ENCODE data around the gene C4orf51. TPM values are rescaled to one million over a fixed set of nuclear protein-coding genes. Genes with fewer than 3 reads are reported as not detected.

Gene C4orf51
- total RNA-seq, 4 donors from 2014 or later = not detected

DNA sequence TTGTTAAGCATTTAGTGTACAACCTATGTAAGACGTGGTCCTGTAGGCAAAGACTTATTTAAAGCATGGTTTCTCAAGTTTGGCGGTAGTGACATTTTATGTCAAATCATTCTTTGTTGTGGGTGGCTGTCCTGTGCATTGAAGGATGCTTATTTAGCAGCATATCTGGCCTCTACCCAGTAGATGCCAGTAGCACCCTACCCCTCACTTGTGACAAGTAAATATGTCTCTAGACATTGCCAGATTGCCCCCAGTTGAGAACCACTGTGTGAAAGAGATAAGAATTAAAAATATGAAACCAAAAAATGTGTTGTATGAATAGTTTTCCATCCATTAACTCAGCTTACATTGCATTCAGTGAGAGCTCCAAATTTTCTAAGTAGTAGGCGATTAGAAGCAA, 35.2 kb upstream of the C4orf51 start:
- H3K36me3 ChIP-seq = no peaks in the 10 kb centered on the region
- no peak overlapping the region for H3K4me3 ChIP-seq
- H3K27ac ChIP-seq = no peak overlapping the region
- no peaks in the 10 kb centered on the region for H3K9me3 ChIP-seq
- no peaks in the 10 kb centered on the region for H3K4me1 ChIP-seq
- no peaks in the 10 kb centered on the region for H3K27me3 ChIP-seq
- intact Hi-C loops (cut with DNase I; ENCODE audit: low total_unique reads) = no loop called here
- DNase-seq = no peak
- no peak for TF ChIP-seq POLR2A (IDR thresholded peaks at IDR 0.05)
- TF ChIP-seq, protein P1, sequence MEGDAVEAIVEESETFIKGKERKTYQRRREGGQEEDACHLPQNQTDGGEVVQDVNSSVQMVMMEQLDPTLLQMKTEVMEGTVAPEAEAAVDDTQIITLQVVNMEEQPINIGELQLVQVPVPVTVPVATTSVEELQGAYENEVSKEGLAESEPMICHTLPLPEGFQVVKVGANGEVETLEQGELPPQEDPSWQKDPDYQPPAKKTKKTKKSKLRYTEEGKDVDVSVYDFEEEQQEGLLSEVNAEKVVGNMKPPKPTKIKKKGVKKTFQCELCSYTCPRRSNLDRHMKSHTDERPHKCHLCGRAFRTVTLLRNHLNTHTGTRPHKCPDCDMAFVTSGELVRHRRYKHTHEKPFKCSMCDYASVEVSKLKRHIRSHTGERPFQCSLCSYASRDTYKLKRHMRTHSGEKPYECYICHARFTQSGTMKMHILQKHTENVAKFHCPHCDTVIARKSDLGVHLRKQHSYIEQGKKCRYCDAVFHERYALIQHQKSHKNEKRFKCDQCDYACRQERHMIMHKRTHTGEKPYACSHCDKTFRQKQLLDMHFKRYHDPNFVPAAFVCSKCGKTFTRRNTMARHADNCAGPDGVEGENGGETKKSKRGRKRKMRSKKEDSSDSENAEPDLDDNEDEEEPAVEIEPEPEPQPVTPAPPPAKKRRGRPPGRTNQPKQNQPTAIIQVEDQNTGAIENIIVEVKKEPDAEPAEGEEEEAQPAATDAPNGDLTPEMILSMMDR (IDR thresholded peaks at IDR 0.05) = no peak

DNA sequence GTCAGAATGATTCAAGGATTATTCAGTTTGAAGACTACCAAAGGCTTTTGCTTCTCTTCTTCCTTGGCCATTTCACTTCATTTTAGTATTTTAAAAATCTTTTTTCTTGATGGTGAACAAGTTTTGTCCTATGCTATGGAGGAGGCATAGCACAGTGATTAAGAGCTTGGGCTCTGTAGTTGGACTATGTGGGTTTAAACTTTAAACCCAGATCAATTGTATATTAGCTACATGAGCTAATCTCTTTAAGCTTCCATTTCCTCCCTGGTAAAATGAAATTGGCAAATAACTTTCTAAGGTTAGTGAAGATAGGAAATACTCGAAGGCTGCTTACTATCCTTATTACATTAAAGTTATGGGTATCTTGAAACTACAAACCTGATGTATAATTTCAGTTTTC, 23.8 kb upstream of the C4orf51 start:
- no peak for TF ChIP-seq POLR2A (IDR thresholded peaks at IDR 0.05)
- TF ChIP-seq, protein P1 (IDR thresholded peaks at IDR 0.05) = no peak
- Histone ChIP-seq H3K4me3 (no peak overlapping the region), H3K4me1 (no peaks in the 10 kb centered on the region), H3K27me3 (no peaks in the 10 kb centered on the region), H3K9me3 (no peaks in the 10 kb centered on the region), H3K36me3 (no peaks in the 10 kb centered on the region), H3K27ac (no peak overlapping the region)
- no peak for DNase-seq
- intact Hi-C loops (cut with DNase I; ENCODE audit: low total_unique reads) = no loop called here

DNA sequence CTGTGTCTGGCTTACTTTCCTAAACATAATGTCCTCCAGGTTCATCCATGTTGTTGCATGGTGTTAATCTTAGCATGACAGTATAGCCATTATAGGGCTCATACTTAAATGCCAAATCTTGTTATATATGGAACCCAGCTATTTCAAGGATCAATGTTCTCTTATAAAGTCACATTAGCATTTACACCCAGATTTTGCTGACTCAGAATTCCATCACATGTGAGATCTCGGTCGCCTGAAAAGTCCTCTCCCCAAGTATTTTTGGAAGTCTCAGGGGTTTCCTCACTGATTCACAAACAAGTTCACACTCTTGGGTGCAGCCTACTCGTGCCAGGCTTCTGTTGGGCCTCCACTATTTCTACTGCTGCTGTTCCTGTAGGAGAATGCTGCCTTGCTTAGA, 19.9 kb upstream of the C4orf51 start:
- TF ChIP-seq, protein P1 (IDR thresholded peaks at IDR 0.05) = no peak
- TF ChIP-seq POLR2A (IDR thresholded peaks at IDR 0.05) = no peak
- no peaks in the 10 kb centered on the region for H3K36me3 ChIP-seq

DNA sequence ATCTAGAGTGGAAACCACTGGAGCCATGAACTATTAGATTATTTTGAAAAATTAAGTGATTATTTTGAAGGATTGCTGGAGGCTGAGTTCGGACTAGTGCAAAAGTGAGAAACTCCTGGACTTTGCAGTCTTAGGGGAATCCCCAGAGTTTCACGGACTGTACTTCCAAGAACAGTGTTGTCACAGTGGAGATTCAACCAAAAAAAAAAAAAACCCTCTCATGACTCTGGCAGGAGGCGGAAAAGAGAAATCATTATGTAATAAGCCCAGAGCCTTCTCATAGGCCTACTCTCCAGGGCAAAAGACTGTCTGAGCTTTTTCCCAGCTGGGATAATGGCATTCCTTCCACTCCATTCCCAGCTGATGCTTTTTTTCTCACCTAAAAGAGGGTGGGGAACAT, 16.8 kb upstream of the C4orf51 start:
- TF ChIP-seq, protein P1 (IDR thresholded peaks at IDR 0.05) = no peak
- no peaks in the 10 kb centered on the region for H3K27me3 ChIP-seq
- no peaks in the 10 kb centered on the region for H3K36me3 ChIP-seq
- intact Hi-C loops (cut with DNase I; ENCODE audit: low total_unique reads) = no loop called here
- H3K4me1 ChIP-seq = no peaks in the 10 kb centered on the region
- no peaks in the 10 kb centered on the region for H3K9me3 ChIP-seq
- no peak overlapping the region for H3K4me3 ChIP-seq
- no peak for DNase-seq
- H3K27ac ChIP-seq = no peak overlapping the region

More for the DNA sequence above, 19.9 kb upstream of the C4orf51 start:
- no peak for DNase-seq
- intact Hi-C loops (cut with DNase I; ENCODE audit: low total_unique reads) = no loop called here
- Histone ChIP-seq H3K4me1 (no peaks in the 10 kb centered on the region), H3K9me3 (no peaks in the 10 kb centered on the region), H3K4me3 (no peak overlapping the region), H3K27me3 (no peaks in the 10 kb centered on the region), H3K27ac (no peak overlapping the region)

DNA sequence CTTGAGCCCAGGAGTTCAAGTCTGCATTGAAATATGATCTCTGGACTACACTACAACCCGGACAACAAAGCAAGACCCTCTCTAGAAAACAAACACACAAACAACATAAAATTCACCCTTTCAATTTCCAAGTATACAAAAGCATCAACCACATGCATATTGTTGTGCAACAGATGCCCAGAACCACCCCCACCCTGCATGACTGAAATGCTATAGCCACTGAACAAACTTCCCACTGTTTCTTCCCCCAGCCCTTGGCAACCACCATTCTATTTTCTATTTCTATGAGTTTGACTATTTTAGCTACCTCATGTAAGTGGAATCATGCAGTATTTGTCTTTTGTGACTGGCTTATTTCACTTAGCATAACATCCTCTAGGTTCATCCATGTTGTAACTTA, 14.2 kb upstream of the C4orf51 start:
- H3K4me3 ChIP-seq = no peak overlapping the region
- no peak overlapping the region for H3K27ac ChIP-seq
- H3K27me3 ChIP-seq = no peaks in the 10 kb centered on the region
- H3K9me3 ChIP-seq = no peaks in the 10 kb centered on the region
- H3K36me3 ChIP-seq = no peaks in the 10 kb centered on the region
- H3K4me1 ChIP-seq = no peaks in the 10 kb centered on the region
- no peak for TF ChIP-seq POLR2A (IDR thresholded peaks at IDR 0.05)
- TF ChIP-seq, protein P1 (IDR thresholded peaks at IDR 0.05) = no peak
- intact Hi-C loops (cut with DNase I; ENCODE audit: low total_unique reads) = no loop called here
- DNase-seq = no peak

Data from uterus (tissue), 4 donors.